NCI-H2196 treated with DMSO at 0.1 percent for 48 hours (cell line): ENCODE results near the gene C1orf56.

Experiments used
- DNase-seq: peaks from one replicate; lab custom pipeline; 2025; ENCODE audit not compliant: unreplicated experiment; lab: John Stamatoyannopoulos, UW

The C1orf56 gene, protein sequence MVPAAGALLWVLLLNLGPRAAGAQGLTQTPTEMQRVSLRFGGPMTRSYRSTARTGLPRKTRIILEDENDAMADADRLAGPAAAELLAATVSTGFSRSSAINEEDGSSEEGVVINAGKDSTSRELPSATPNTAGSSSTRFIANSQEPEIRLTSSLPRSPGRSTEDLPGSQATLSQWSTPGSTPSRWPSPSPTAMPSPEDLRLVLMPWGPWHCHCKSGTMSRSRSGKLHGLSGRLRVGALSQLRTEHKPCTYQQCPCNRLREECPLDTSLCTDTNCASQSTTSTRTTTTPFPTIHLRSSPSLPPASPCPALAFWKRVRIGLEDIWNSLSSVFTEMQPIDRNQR

DNA sequence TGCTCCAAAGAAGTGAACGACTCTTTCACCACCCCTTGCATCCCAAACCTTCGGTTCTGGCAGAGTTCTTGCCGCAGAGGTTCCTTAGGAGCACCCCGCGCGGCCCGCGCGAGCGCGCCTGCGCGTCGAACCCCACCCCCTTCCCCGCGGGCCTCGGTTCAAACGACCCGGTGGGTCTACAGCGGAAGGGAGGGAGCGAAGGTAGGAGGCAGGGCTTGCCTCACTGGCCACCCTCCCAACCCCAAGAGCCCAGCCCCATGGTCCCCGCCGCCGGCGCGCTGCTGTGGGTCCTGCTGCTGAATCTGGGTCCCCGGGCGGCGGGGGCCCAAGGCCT, at the start of gene C1orf56:
Gene C1orf56 (plus strand): TSS at position 161 of the 334 bp plus-strand sequence. CDS start 97 bp downstream, at position 258.
- DNase-seq = peak; percentile 55

DNA sequence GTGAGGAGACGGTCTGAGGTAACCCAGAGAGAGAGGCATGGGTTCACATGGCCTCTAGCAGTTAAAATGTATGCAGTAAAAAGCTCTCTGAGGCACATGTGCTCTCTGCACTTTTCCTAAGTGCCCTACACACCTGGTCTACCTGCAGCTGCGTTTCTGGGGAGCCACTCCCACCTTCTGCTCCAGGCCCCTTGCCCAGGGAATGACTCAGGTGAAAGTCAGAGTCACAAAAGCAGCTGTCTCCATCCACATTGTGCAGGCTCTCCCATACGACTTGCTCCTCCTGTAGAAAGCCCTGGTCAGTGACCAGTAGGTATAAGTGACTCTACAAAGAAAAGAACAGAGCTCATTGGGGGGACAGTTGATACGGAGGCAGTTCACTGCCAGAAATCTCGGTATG, 49.6 kb upstream of the C1orf56 start:
- DNase-seq = no peak

DNA sequence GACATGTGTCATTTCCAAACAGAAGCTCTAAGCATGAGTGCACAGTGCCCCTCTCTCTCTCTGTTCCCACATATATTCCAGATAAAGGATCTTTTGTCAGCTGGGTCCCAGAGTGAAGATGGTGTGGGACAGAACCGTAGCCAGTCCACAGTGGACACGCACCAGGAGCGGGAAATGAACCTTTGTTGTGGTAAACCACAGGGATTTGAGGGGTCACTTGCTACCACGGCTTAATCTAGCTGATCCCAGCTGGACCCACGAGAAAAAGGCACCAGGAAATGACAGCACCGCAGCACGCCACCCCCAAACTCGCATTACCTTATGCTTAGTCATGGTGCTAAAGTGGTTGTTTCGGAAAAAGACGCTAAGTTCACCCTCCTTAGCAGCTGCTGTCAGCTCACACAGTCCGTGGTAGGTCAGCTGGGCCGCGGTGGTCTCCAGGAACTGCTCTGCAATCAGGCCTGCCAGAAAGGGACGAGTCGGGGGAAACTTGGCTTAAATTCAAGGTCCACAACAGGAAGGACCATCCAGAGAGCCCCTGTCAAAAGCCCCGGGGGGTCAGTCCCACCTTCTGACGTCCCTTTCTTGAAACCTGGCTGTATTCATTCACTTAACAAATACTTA, 48.4 kb upstream of the C1orf56 start:
- DNase-seq = no peak

DNA sequence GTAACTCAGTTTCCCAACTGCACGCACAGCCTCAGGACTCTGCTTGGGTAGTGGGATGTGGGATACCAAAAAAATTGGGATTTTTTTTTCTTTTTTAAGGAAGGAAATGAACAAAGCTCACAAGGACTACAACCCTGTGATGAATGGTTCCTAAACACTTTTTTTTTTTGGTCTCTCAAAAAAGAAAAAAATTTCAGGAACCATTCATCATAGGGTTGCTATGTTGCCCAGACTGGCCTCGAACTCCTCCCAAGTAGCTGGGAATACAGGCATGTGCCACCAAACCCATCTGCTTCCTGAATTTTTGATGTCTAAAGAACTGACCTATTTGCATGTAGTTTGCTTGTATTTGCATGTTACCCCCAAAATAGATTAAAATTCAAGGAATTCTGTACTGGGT, 47.6 kb upstream of the C1orf56 start:
- DNase-seq = no peak

DNA sequence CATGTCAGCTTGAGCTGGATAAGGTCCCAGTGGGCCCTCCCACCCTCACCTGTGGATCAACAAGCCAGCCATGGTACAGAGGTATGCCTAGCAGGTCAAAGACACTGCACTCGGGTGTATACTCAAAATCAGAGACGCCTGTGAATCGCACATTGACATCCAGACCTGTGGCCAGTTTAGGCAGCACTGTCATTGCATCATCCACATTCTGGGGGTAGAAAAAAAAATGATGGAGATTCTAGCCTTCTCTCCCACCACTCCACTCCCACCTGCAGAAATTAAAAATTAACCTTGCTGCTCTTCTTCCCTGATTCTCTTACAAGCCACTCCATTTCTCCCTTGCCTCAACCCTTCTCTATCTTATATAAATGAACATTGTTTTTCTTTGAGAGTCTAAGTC, 47.1 kb upstream of the C1orf56 start:
- DNase-seq = no peak

DNA sequence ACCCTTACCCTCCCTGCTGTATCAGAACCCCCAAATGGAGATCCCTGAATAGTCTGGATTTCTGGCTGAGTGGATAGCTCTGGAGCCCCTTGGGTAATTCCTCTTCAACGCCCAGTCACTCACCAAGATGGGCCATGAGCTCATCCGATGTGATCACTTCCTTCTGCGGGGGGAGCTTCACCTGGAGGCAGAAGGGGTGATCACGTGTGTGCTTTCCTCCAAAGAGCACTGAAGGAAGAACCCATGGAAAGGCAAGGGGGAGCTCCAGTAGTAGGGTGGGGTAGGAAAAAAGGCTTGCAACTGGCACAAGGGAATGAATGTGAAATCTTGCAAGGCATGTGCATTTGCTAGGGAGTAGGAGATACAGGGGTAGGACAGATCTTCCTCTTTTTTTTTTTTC, 45.9 kb upstream of the C1orf56 start:
- DNase-seq = no peak

DNA sequence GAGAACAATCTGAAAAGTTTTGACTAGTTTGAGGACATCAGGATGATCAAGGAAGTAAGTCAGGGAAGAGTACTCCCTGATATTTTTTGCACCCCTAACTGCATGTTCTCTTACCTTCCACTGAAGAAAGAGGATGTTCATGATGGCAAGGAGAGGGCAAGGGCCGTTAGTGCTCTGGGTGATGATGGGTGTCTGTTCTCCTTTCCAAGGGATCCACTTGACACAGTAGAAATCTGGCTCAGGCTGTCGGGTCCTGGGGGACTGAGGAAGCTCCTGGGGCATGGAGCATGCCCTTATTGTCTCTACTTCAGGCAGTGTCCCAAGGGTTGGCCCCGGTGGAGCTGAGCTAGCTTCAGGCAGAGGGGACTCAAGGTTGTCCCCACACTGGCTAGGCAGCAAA, 45.5 kb upstream of the C1orf56 start:
- no peak for DNase-seq

DNA sequence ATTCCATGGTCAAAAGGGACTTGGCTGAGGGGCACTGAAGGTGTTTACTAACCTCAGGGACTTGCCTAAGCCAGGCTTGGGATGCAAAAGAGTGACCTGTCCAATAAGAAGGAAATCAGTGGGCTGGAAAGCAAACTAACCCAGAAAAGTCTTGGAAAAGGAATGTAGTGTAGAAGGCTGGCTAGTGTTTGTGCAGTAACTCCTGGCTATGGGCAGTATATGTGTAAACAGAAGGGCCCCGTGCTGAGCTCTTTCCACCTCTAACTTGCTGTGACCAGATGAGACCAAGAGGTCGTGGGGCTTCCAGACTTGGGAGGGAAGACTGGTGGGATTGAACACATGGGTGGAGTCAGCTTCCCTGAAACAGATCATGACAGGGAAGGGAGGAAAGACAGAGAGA, 44.9 kb upstream of the C1orf56 start:
- no peak for DNase-seq

DNA sequence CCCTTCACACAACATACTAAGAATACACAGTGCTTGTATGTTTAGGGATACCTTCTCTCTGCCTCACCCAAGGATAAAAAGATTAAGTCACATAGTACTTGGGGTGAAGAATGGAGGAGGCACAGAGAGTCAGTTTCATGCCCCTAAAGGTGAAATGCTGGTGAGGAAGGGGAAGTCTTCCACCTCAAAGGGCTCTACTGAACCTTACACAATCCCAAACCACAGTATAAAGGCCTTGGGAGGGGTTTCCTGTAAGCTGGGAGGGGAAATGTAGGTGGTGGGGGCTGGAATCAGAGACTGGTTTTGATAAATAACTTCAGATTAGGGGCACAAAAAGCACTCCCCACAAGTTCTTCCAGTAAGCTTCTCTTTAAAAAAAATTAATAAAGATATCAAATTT, 44.4 kb upstream of the C1orf56 start:
- no peak for DNase-seq

DNA sequence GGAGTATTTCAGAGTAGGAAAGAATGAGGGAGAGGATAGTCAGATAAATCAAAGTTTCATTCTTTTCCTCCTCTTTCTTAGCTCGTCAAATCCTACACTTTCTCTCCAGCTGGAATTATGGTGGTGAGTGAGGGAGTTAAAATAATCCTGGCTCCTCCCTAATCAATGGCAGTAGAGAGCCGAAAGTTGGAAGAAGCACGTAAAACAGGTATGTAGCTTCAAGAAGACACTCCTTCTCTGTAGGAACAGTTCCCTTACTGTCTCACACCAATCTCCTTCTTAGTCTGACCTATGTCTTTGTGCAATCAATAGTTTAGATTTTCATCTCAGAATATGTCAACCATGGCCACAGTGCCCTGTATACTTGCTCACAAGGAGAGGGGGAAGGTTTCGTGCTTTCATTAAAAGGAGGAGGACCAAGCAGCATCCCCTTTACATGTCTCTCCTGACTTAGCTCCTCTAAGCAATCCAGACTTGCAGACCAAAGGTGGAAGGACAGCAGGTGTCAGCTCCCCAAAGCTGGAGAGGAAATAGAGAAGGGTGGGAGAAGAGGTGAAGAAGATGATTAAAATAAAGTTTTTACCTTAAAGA, 41.7 kb upstream of the C1orf56 start:
- no peak for DNase-seq

DNA sequence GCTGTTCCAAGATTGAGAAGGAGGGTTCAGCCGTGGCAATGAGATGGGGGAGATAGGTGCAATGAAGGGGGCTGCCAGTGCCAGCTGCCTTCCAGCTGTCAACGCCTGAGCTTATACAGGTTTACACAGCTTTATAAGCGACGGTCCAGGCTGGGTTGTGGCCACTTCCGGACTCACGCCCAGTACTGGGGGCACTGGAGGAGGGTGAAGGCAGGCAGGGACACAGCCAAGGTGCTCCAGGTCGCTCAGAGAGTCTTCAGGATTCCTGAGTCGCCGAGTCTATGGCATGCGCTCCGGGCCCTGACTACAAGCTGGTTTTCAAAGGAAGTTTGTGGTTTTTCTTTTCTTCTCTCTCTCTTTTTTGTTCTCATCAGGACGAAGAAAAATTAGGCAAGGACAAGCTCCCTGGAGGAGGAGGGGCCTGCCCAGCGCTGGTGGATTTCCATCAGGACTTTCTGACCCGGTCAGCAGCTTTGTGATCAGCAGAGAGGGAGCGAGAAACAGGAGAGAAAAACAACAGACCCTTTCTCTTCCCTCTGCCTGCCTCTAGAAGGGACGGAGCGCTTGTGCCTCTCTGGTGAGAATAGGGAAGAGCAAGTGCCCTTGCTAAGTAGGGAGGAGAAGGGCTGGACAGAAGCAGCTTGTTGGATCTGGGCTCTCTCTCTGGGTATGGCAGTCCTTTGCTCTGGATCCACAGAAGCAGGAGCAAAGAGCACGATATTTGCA, 41.1 kb upstream of the C1orf56 start, which contains the start of gene MINDY1:
Gene MINDY1 (minus strand): TSS at position 576 of the 726 bp plus-strand sequence. CDS start 4,285 bp downstream, outside the sequence.
- peak; percentile 57 for DNase-seq

DNA sequence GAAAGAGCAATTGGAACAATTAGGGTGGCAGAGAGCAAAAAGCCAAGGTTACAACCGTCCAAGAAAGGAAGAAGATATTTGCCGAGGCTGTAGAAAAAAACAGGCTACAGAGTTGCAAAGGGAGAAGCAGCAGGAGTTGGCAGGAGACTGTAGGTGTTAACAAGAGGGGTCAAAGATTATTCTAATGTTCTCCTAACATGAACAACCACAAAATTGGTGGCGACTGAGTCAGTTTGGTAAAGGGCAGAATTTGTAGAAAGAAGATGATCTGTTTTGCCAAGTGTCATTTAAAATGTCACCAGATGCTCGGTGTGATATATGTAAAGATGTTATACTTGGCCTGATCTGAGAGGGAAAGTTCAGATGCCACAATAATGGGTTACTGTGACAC, 39.7 kb upstream of the C1orf56 start:
- no peak for DNase-seq

DNA sequence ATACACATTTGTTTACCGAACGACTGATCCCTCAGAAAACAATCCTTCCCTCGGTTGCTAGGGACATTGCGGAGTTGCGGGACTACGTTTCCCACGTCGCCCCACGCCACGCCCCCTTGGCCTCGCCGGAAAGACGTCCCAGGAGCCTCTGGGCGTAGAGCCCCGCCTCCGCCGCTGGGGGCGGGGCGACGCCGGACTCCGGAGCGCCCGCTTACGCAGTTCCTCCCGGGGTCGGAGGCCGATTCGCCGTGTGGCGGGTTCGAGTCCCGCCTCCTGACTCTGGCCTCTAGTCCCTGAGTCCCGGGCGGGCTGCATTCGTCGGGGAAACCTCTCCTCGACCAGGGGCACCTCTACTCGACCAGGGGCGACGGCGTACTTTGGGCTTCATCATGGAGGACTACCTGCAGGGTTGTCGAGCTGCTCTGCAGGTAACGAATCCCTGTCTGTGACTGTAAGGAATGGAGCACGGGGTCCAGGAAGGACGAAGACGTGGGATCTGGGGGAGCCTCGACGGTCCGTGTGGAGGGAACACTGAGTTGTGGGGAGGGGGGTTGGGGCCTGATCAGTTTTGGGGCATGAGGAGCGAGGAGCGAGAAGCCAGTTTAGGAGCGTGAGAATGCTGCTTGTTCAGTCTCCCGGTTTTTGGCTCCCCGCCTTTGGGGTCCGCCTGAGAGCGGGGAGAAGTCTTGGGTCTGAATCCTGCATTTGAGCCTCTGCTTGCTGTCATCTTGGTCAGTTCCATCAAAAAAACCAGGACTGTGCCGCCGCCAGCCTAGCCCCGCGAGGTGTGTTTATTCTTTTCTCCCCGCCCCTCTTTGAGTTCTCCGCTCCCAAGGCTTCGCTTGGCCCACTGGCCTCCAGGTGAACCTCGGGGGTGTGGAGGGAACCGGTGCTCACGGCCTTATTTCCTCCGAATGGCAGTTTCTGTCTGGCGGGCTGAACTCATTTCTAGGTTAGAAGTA, 39.0 kb upstream of the C1orf56 start, which contains the start of gene PRUNE1:
Gene PRUNE1 (plus strand): TSS at position 206 of the 962 bp plus-strand sequence. CDS start 184 bp downstream, at position 390.
- DNase-seq = peak; percentile 95

DNA sequence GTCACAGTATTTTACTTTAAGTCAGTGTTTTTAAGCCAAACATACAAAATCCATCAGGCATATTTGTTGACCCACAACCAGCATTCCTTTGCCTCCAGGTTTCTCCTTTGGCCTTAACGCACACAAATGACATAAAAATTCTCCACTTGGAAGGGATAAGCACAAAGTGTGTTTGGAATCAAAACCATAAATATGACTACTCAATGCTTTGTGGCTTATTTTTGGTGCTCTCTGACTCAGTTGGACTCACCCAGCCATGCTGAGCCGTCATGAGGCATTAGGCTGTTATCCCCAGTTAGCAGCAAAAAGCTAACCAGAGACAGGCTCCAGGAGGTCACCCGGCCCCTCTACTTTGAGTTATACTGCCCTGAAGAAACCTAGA, 38.4 kb upstream of the C1orf56 start:
- DNase-seq = no peak

DNA sequence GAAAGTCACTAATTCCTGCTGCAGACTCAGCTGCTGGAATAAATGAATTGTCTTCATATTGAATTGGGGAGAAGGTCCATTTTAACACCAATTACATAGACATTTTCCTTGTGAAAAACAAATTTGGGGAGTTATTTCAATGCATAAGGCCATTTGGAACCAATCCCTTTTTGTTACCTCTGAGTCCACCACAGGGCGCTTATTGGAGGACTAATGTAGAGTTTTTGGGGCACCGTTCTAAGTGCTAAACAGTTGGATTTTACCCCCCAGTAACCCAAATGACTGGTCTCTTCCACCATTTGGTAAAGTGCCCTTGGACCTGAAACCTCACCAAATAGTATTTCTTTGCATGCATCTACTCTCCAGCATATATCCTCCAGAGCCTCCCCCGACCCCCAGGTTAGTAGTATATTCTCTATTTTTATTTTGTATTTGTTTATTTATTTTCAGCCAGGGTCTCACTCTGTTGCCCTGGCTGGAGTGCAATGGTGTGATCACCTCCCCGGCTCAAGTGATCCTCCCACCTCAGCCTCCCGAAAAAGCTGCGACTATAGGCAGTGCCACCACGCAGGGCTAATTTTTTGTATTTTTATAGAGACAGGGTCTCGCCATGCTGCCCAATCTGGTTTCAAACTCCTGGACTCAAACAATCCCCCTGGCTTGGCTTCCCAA, 37.7 kb upstream of the C1orf56 start:
- no peak for DNase-seq

DNA sequence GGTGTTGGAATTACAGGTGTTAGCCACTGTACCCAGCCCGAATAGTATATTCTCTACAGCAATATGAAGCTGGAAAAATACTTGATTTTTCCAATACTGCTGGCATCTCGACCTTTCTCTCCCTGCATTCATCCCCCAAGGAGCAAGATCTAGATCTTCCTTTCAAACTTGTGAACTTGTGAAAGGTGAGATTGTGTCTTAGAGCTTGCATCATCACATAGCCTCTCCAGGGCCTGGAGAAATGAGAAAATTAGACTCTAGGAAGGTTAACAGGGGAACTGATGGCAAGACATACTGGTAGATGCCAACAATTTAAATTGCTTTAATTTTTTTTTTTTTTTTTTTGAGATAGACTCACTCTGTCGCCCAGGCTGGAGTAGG, 37.2 kb upstream of the C1orf56 start:
- DNase-seq = no peak

DNA sequence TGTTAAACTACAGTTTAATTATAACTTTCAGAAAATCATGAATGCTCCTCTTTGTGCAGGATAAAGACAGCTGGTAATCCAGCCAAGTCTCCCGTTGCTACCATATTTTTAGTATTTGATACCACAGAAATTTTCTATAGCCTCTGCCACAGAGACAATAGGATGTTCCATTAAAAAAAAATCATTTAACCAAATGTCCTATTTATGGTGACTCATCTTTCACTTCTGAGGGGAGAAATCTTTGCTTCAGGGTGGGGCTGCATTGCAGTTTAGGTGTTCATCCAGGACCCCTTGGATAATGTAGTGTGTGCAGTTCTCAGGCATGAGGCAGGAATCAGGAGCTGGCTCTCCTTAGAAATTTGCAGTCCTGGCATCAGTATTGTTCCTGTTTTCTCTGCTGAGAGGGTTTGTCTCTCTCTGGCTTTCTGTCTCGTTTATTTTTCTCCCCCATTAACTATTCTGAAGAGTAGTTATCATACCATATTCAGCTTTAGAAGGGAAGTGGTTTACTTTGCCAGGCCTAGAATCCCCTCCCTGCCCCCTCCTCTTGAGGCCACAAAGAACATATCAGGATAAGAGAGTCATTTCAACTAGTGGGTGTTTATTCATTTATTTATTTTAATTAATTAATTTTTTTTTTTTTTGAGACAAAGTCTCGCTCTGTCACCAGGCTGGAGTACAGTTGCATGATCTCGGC, 36.2 kb upstream of the C1orf56 start:
- DNase-seq = no peak

DNA sequence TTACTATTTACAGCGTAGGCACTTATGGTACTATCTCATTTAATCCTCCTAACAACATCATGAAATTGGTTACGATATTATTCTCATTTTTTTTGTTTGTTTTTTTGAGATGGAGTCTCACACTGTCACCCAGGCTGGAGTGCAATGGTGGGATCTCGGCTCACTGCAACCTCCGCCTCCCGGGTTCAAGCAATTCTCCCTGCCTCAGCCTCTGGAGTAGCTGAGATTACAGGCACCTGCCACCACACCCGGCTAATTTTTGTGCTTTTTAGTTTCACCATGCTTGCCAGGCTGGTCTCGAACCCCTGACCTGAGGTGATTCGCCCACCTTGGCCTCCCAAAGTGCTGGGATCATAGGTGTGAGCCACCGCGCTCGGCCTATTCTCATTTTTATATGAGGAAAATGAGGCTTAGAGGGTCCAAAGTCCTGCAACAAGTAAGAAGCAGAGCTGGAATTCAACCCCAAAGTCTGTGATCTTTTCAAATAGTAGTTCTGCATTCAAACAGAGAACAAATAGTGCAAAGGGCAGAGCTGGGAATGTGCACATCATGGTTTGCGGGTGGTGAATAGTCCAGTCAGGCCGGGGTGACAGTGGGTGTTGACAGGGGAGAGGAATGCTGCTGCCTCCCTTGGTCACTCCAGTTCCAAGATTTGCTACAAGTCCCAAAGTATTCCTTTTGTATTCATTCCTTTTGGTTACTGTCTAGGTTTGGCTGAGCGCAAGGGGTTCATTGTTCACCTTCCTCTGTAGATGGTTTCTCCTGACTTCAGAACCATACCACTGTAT, 34.7 kb upstream of the C1orf56 start:
- DNase-seq = no peak

DNA sequence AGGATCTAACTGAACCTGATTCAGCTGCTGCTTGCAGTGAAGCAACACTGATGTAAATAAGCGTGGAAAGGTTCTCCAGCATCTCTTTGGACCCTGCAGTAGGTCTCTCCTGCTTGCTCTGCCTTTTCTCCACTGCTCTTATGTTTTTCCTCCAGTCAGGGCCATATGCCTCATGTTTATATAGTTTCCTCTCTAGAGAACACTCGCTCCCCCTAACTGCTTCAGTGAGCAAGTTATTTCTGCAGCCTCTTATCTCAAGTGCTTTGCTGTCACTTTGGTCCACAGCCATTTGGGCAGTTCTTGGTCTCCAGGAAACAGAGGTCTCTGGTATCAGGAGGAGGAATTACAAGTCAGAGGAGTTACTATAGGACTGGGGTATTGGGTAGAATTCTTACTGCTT, 34.0 kb upstream of the C1orf56 start:
- DNase-seq = no peak
